Stimulated activated CD8-positive, alpha-beta memory T cell treated with anti-CD3 and anti-CD28 coated beads, Interleukin-2, amount 100 ng/mL, for 48 hours (primary cell): Measurements from ENCODE around the gene ADAM12.
"Not testable (repeated sequence)": the region's sequence is repeated elsewhere in the genome, so short reads cannot be mapped to it uniquely, and the experiment has no call there.

Source experiments
- DNase-seq, 2 donors: peaks; one replicate each; pipeline ENCODE4 v3.0.0-alpha.2; 2020; ENCODE audit warnings: low read depth in 2 of 2

The ADAM12 gene

GRCh38 chr10:126405239-126405775 is 17.0 kb upstream of the ADAM12 start:
- no peak for DNase-seq

- DNase-seq: no peak
Measured at GRCh38 chr10:126402721-126403695, 14.7 kb upstream of the ADAM12 start.

GRCh38 chr10:126400641-126401040 is 12.4 kb upstream of the ADAM12 start:
- no peak for DNase-seq

- DNase-seq: no peak
Measured at GRCh38 chr10:126398924-126399323, 10.6 kb upstream of the ADAM12 start.

- no peak for DNase-seq
Measured at GRCh38 chr10:126398383-126398743, 10.1 kb upstream of the ADAM12 start.

GRCh38 chr10:126397640-126398382 is 9.5 kb upstream of the ADAM12 start:
- DNase-seq: no peak

- no peak for DNase-seq
Measured at GRCh38 chr10:126397156-126397555, 8.9 kb upstream of the ADAM12 start.

- DNase-seq: no peak
Measured at GRCh38 chr10:126394948-126395347, 6.7 kb upstream of the ADAM12 start.

- DNase-seq: no peak
Measured at GRCh38 chr10:126393076-126393475, 4.8 kb upstream of the ADAM12 start.

- DNase-seq: no peak
Measured at GRCh38 chr10:126392469-126392868, 4.2 kb upstream of the ADAM12 start.

GRCh38 chr10:126392068-126392467 is 3.8 kb upstream of the ADAM12 start:
- no peak for DNase-seq

GRCh38 chr10:126391192-126391885 is 3.1 kb upstream of the ADAM12 start:
- no peak for DNase-seq

- DNase-seq: no peak
Measured at GRCh38 chr10:126390324-126390723, 2.0 kb upstream of the ADAM12 start.

GRCh38 chr10:126387041-126387921 is 996 bp downstream of the ADAM12 start:
- DNase-seq: peak; percentile 14 to 30

- no peak for DNase-seq
Measured at GRCh38 chr10:126384269-126384873, 3.9 kb downstream of the ADAM12 start.

- DNase-seq: no peak
Measured at GRCh38 chr10:126380352-126381076, 7.8 kb downstream of the ADAM12 start.

- DNase-seq: not testable (repeated sequence)
Measured at GRCh38 chr10:126379166-126379565, 9.1 kb downstream of the ADAM12 start.

- no peak for DNase-seq
Measured at GRCh38 chr10:126376956-126377355, 11.3 kb downstream of the ADAM12 start.

- DNase-seq: no peak
Measured at GRCh38 chr10:126375926-126376554, 12.2 kb downstream of the ADAM12 start.
